ENCODE data around the gene RIN3. TPM values are rescaled to one million over a fixed set of nuclear protein-coding genes. Genes with fewer than 3 reads are reported as not detected.
"Not testable (repeated sequence)": the region's sequence is repeated elsewhere in the genome, so short reads cannot be mapped to it uniquely, and the experiment has no call there.

Gene RIN3
- total RNA-seq, 1 experiment from 2014 or later = not detected

DNA sequence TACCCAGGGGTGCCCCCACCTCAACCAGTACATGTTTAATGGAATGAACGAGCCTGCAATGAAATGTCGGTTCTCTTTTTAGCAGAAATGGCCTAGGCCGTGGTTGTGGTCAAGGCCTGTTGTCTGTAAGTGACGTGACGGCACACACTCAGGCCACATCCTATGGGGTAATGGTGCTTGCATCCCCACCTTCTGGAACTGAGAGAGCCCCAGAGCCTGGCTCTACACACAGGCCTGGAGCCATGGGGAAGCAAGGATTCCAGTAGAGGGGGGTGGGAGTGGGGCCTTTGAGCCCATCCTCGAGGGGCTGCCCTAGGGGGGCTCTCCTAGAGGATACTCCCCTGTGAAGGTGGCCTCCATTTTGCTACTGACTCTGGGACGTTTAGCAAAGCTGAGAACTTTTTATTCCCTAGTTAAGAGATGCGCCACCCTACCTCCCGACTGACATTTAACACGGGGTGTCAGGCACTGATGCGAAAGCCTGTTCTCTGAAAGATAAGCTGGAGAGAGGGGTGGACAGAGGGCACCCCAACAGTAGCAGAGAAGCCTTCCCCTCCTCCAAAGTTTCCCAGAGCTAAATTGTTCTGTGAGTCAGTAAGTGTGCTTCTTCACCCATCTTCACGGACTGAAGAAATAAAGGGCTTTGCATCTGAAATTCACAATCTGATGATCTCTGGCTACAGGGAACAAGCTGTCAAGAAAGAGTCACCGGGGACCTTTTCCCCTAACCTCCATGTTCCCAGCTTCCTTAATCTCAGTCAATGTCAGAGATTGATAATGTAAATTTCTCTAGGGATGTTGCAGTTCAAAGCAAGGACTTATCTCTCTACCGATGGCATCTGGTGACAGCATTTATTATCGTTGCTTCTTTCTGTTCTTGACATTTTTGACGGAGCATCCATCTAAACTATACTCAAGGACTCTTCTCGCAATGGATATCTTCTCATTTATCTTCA lies 6.8 kb downstream of the RIN3 start:
- in situ Hi-C loops (cut with HindIII; ENCODE audit: low pct_unique_long_range_greater_than_20kb, low sequenced_read_pairs) = no loop called here
- DNase-seq (ENCODE audit: low read depth) = no peak

DNA sequence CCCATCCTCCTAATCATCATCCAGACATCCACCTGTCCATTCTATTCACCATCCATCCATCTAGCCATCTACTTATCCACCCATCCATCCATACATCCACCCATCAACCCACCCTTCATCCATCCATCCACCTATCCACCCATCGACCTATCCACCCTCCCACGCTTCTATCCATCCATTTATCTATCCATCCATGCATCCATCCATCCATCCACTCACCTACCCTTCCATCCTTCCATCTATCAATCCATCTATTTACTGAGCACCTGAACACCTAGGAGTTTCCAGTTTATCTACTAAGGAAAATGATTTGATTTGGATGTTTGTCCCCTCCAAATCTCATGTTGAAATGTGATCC lies 7.5 kb downstream of the RIN3 start:
- in situ Hi-C loops (cut with HindIII; ENCODE audit: low pct_unique_long_range_greater_than_20kb, low sequenced_read_pairs) = no loop called here
- no peak for DNase-seq (ENCODE audit: low read depth)

DNA sequence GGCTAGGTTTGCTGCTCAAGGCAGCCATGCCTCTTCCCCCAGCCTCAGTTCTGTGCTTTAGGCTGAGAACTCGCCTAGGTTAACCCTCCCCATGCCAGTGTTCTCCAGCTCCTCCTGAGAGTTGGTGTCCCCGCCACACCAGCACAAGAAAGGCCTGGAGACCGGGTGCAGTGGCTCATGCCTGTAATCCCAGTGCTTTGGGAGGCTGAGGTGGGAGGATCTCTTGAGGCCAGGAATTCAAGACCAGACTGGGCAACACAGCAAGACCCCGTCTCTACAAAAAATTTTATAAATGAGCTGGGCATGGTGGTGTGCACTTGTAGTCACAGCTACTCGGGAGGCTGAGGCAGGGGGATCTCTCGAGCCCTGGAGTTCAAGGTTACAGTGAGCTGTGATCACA lies 10.2 kb downstream of the RIN3 start:
- in situ Hi-C loops (cut with HindIII; ENCODE audit: low pct_unique_long_range_greater_than_20kb, low sequenced_read_pairs) = no loop called here
- DNase-seq (ENCODE audit: low read depth) = no peak

DNA sequence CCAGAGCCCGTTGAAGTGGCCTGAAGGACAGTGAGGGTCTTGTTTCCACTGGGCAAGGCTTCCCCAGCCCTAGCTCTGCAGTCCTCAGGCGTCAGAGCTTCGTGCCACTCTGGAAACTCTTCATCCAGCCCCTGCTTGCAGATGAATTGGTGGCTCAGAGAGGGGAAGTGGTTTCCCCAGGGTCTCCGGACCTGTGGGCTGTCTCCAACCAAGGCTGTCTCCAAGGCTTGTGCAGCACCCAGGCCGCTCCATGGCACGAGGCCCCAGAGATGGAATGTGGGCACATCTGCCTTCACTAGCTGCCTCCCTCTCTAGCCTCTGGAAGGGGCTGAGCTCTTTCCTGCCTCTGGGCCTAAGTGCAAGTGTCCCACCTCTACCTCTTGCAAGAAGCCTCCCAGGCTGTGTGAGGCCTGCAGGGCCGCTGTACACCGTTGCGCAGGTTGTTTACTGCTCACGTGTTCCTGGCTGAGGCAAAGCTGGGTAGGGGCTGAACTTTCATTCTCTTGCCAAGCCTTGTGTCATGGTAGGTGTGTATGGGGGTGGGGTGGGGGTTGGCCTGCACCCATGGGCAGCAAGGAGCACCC lies 11.1 kb downstream of the RIN3 start:
- in situ Hi-C loops (cut with HindIII; ENCODE audit: low pct_unique_long_range_greater_than_20kb, low sequenced_read_pairs) = no loop called here
- no peak for DNase-seq (ENCODE audit: low read depth)

DNA sequence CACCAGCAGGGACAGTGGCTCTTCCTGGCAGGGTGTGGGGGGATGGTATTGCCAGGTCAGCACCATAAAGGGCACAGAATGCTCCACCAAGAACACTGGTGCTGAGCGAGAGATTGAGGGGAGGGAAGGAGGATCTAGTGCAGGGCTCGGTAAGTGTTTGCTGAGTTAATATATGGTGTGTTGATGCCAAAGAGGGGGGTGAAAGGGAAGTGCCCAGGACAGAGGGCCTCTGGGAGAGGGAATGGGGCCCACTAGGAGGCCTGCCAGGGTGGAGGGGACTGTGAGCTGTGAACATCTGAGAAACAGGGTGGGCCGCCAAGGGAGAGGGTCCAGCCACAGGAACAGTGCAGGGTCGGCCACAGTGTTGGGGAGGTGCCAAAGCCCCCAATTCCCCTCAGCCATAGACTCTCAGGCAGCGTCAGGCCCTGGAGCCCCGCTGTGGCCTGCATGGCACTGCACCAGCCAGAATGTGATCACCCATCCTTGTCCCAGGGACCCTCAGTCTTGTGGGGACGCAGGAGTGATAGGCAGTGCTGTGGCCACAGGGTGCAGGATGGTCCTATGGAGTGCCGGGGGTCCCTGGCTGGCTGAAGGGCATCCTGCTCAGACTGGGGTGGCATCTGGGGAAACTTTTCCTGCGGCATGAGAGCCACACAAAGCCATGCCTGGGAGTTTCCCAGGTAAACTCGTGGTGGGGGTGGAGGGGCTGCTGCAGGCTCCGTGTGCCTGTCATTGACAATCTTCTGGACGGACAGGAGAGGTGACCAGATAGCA lies 11.9 kb downstream of the RIN3 start:
- no peak for DNase-seq (ENCODE audit: low read depth)
- in situ Hi-C loops (cut with HindIII; ENCODE audit: low pct_unique_long_range_greater_than_20kb, low sequenced_read_pairs) = no loop called here

DNA sequence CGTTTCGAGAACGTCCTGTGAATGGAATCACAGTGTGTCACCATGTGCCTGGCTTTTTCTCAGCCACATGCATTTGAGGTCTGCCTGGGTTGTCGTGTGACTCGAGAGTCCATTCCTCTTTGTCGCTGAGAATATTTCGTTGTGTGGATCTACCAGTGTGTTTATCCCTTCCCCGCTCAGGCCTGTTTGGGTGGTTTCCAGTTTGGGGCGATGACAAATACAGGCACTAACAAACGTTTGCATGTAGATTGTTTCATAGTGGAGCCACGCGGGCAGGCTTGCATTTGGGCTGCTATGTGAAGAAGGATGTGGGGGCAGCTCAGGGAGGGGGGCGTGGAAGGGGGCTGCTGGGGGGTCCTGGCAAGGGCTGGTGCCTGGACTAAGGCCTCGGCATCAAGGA lies 14.1 kb downstream of the RIN3 start:
- in situ Hi-C loops (cut with HindIII; ENCODE audit: low pct_unique_long_range_greater_than_20kb, low sequenced_read_pairs) = no loop called here

DNA sequence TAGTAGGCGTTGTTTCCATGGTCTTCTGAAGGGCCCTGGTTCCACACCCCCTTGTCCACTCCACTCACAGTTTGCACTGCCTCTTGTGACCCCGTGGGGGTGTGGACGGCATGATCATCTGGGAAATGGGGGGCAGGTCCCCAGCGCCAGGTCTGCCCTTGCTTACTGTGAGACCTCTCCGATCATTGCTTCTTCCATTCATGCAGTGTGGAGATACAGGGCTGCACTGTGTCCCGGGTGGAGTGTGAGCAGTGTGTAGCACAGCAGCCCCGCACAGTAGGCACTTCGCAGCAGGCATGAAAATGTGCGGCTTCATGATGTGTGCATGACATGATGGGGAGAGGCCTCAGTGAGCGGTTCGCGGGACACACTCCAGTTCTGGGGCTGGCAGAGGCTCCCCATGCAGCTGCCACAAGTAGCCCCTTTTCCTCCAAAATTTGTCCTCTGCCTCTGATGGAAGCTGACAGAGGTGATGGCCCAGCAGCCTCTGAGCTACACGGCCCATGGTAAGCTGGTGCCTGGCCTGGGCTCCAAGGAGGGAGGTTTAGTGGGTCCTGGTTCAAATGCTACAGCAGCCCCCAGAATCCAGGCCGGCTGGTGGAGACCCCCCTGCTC lies 15.0 kb downstream of the RIN3 start:
- in situ Hi-C loops (cut with HindIII; ENCODE audit: low pct_unique_long_range_greater_than_20kb, low sequenced_read_pairs) = no loop called here
- no peak for DNase-seq (ENCODE audit: low read depth)

More for the DNA sequence above, 14.1 kb downstream of the RIN3 start:
- DNase-seq (ENCODE audit: low read depth) = no peak

DNA sequence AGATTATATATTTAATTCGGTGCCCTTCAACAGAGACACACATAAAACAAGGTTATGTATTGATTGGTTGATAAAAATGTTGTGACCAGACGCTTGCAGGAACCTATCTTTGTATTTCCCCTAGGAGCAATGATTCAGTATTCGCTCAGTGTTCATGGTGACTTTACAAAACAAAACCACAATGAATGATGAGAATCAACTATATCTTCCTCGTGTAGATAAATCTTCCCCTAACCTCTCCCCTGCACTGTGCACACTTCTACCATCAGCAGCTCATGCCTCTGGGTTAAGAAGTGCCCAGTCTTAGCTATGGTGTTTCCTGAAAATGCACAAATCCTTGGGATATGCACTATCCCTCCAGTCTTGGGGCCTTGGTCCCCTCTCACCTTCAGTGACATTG lies 16.3 kb downstream of the RIN3 start:
- in situ Hi-C loops (cut with HindIII; ENCODE audit: low pct_unique_long_range_greater_than_20kb, low sequenced_read_pairs) = no loop called here
- no peak for DNase-seq (ENCODE audit: low read depth)

DNA sequence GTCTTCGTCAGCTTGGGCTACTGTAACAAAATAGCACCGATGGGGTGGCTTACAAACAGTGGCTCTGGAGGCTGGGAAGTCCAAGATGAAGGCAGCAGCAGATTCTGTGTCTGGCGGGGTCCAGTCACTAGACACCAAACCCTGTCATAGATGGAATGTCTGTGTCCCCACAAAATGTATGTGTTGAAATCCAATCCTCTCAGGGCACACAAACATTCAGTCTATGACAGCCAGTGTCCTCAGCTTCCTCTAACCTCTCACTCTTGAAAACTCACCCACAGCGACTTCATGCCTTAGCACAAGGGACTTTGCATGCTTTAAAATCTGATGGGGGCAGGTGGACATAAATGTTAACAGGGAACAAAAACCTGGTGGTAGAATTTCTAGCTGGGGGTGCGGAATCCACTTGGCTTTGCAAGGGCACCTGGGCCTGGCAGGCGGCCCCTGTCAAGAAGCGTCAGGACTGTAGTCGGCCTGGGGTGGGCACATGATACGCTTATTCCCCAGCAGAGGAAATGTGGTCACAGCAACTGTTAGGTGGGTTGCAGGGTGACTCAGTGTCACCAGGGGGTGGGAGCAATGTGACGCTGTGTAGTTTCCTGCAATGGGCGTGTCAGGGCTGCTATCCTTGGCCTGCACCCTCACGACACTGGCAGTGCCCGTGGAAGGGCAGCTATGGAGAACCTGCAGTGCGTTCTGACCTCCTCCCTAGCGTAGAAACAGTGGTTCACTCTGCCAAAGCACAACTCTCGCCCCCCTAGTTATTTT lies 17.7 kb downstream of the RIN3 start:
- in situ Hi-C loops (cut with HindIII; ENCODE audit: low pct_unique_long_range_greater_than_20kb, low sequenced_read_pairs) = no loop called here
- no peak for DNase-seq (ENCODE audit: low read depth)

DNA sequence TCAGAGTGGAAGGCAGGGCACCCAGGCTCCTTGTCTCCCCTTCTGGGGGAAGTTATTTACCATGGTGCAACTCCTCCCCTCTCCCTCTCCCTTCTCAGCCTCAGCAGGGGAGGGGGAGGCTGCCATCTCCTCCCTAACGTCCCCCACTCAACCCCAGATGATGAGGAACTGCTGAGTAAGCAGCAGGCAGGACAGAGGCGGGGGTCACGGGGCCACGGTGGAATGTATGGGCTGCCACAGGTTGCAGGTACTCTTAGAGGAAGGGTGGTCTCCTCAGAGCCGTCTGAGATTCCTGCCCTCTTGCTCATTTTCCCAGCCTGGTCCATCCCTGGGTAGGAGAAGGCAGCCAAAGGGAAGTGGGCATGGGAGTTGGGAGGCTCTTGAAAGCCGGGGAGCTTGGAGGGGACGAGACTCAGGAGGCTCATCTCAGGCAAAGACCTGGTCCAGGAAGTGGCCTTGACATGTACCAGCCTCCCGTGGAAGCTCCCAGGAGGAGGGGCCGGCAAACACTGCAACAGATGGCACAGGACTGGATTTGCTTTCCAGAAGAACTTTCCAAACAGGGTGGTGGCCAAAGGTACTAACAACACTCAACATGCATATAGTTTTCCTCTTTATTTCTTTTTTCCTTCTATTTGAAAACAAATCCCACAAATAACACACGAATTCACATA lies 19.0 kb downstream of the RIN3 start:
- in situ Hi-C loops (cut with HindIII; ENCODE audit: low pct_unique_long_range_greater_than_20kb, low sequenced_read_pairs) = no loop called here
- no peak for DNase-seq (ENCODE audit: low read depth)

DNA sequence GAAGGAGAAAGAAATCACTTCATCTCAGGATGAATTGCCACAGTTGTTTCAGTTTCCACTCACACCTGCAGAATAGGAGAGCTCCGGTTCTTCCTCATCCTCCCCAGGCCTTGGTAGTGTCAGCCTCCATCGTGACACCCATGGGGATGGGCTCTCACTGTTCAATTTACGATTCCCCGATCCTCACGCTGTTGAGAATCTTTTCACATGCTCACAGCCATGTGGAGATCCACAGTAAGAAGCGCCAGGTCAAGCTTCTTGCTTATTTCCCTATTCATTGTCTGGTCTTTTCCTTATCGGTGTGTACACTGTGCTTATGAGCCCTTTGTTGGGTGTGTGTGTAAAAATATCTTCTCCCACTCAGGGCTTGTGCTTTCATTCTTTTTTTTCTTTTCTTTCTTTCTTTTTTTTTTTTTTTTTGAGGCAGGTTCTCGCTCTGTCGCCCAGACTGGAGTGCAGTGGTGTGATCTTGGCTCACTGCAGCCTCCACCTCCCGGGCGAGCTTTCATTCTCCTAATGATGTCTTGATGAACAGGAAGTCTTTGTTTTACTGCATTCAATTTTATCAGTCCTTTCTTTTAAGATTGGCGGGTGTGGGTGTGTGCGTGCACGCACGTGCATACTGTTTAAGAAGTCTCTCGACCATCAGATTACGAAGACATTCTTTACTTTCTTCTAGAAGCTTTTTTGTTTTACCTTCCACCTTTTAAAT lies 21.5 kb downstream of the RIN3 start:
- no peak for DNase-seq (ENCODE audit: low read depth)
- in situ Hi-C loops (cut with HindIII; ENCODE audit: low pct_unique_long_range_greater_than_20kb, low sequenced_read_pairs) = no loop called here

DNA sequence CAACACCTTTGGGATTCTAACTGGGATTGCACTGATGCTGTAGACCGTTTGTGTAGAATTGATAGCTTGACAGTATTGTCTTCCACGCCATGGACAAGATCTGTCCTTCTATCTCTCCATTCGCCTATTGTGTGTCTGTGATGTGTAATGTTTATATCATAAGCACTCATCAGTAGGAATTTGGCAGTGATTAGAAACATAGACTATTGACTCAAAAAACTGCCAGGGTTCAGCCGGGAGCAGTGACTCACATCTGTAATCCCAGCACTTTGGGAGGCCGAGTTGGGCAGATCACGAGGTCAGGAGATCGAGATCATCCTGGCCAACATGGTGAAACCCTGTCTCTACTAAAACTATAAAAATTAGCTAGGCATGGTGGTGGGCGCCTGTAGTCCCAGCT lies 22.6 kb downstream of the RIN3 start:
- DNase-seq (ENCODE audit: low read depth); in situ Hi-C loops (cut with HindIII; ENCODE audit: low pct_unique_long_range_greater_than_20kb, low sequenced_read_pairs): not testable (repeated sequence)

DNA sequence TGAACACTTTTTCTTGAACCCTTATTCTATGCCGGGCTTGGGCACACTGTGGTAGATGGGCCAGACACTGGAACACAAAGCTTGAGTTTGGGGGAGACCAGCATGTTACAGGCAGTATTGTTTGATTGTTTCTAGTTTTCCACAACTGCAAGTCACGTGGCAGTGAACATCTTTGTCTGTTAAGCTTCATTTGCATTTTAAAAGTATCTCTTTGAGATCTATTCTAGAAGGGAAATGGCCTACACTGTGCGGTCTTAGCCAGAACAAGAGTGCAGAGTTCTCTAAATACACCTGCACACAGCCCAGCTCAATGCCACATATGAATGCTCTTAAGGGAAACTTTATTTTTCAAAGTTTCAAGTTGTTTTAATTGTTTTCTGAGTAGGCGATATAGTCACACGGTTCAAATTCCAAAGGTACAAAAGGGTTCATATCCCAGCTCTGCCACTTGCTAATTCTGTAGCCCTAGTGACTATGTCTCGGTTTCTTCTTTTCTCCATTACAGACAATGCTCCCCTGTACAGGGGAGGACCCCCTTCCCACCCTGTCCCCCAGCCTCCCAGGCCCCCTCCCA lies 24.9 kb downstream of the RIN3 start:
- in situ Hi-C loops (cut with HindIII; ENCODE audit: low pct_unique_long_range_greater_than_20kb, low sequenced_read_pairs) = no loop called here
- no peak for DNase-seq (ENCODE audit: low read depth)

DNA sequence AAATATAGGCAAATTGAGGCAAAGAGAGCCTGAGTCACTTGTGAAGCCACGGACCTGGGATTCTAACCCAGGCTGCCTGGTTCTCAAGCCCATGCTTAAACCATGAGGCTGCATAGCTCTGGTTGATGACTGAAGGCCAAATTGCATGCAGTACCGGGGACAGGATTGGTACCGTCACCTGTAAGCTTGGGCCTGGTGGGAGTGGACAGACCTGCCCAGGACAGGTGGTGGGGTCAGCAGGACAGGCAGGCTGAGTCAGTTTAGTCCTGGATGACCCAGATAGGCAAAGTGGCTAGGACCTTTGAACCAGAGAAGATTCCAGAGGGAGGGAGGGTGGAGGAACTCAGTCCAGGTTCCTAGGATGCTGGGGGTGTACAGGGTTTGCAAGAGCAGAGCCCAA lies 25.8 kb downstream of the RIN3 start:
- no peak for DNase-seq (ENCODE audit: low read depth)
- in situ Hi-C loops (cut with HindIII; ENCODE audit: low pct_unique_long_range_greater_than_20kb, low sequenced_read_pairs) = no loop called here

DNA sequence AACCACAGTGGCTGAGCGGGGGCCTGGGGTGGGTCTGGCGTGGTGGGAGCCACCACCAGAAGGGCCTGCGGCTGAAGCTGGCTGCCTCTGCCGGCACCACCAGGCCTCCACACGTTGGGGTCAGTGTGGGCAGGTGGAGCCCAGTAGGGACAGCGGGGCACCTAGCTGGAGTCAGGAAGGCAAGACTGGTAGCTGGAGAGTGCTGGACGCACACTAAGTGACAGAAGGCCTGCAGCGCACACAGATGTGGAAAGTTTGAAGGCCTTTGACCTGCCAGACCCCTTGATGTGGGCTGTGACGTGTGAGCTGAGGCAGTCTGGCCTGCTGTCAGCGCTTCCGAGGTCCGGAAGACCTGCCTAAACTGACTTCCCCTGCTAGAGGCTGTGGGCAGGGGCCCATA lies 26.3 kb downstream of the RIN3 start:
- DNase-seq (ENCODE audit: low read depth) = no peak
- in situ Hi-C loops (cut with HindIII; ENCODE audit: low pct_unique_long_range_greater_than_20kb, low sequenced_read_pairs) = no loop called here

DNA sequence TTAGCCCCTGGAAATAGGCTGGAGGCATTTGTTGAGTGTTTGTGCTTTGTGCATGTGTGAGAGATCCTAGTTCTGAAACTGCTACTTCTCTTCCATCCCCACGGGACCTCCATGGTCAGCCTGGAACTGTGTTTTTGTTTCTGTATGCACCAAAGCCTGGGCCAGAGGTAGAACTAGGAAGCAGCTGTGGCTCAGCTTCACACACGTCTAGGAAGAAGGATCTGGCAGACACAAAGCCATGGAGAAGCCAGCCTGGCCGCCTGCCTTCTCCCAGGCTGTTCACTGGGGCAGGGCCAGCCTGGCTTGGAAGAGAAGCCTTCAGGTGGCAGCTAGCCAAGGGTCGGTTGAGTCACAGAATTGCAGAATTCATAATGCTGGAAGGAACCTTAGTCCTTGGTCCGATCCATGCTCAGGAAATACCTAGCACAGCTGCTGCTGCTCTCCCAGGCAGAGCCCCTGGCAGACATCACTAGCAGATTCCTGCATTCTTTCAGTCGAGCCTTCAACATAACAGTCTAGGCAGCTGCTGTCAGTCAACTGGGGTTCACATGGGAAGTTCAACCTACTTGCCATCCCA lies 27.0 kb downstream of the RIN3 start:
- in situ Hi-C loops (cut with HindIII; ENCODE audit: low pct_unique_long_range_greater_than_20kb, low sequenced_read_pairs) = no loop called here
- peak; percentile 75 for DNase-seq (ENCODE audit: low read depth)

Measured in Caki2 (cell line).